Heart right ventricle (tissue), 16 donors: ENCODE measurements around the gene ABCD4. TPM values are rescaled to one million over a fixed set of nuclear protein-coding genes. Genes with fewer than 3 reads are reported as not detected.
A peak's percentile ranks its signal among the peaks of the same experiment; 100 is the strongest.

Experiments
- ATAC-seq, 8 donors: fragments of 200-7000 bp; cut with Tn5 transposase; one replicate each; pipeline ENCODE4 v1.9.1; 2020; ENCODE audit warnings: mild to moderate bottlenecking in 8 of 8, moderate library complexity in 8 of 8, moderate number of reproducible peaks in 1 of 8
- DNase-seq, 2 donors: peaks; one replicate each; pipeline ENCODE4 v3.0.0-alpha.2; 2020
- H3K27ac ChIP-seq, 10 donors: fragments of 200-600 bp; sonication (generic) in 2 of 10; one replicate each; pipeline versions ENCODE4 v1.5.0 to v1.8.0; 2020 to 2022; ENCODE audit warnings: mild to moderate bottlenecking in 3 of 10
- H3K27me3 ChIP-seq, 7 donors: fragments of 200-600 bp; one replicate each; pipeline ENCODE4 v1.8.0; 2021 to 2022; ENCODE audit warnings: mild to moderate bottlenecking in 2 of 7
- H3K36me3 ChIP-seq, 9 donors: fragments of 200-600 bp; sonication (generic) in 1 of 9; one replicate each; pipeline versions ENCODE4 v1.5.0 to v1.8.0; 2020 to 2022; ENCODE audit warnings: mild to moderate bottlenecking in 2 of 9
- H3K4me1 ChIP-seq, 9 donors: fragments of 200-600 bp; sonication (generic) in 1 of 9; one replicate each; pipeline versions ENCODE4 v1.5.0 to v1.8.0; 2020 to 2022; ENCODE audit warnings: mild to moderate bottlenecking in 4 of 9
- H3K4me3 ChIP-seq, 10 donors: fragments of 200-600 bp; sonication (generic) in 2 of 10; one replicate each; pipeline versions ENCODE4 v1.5.0 to v1.8.0; 2020 to 2022; ENCODE audit warnings: mild to moderate bottlenecking in 7 of 10, moderate library complexity in 2 of 10
- H3K9me3 ChIP-seq, 11 donors: fragments of 200-600 bp in 10 of 11; sonication (generic) in 2 of 11; one replicate each; pipeline versions ENCODE4 v1.5.0 to v1.8.0; 2013 to 2022; ENCODE audit warnings: mild to moderate bottlenecking in 2 of 11, control low read depth in 1 of 11, moderate library complexity in 1 of 11
- WGBS, 2 donors: extraction: QIAGEN DNeasy Blood & Tissue Kit; methylation state at CpG; one replicate each; pipeline ENCODE4 v1.1.7; 2013; ENCODE audit warnings: inconsistent platforms in 1 of 2; 5-methylcytosine and 5-hydroxymethylcytosine counted together
- intact Hi-C, 10 donors: fragments of 100-400 bp; cut with DNase I; formaldehyde crosslinking; loops; one replicate each; pipeline versions ENCODE4 v1.11.1 to v1.14.2; 2022
- polyA plus RNA-seq, 2 donors: library from polyadenylated mRNA; stranded (reverse); fragments of 200-250 nt; gene quantifications; one replicate each; pipeline ENCODE4 v1.2.3, GENCODE V29; 2013
- total RNA-seq, 10 donors: library from RNA; stranded (reverse); fragmentation: NEBNext Ultra II Directional in 3 of 10; extraction: Animal tissue kit (Norgen Biotek cat#: 25700) in 3 of 10; gene quantifications; one replicate each; pipeline versions ENCODE4 v1.2.1 to v1.2.4, GENCODE V29; 2021 to 2023
- TF ChIP-seq, protein P1 (sequence below), 9 donors: fragments of 200-600 bp; sonication (generic) in 2 of 9; IDR thresholded peaks; one replicate each; pipeline versions ENCODE4 v1.5.0 to v1.8.0; 2021 to 2022; ENCODE audit warnings: antibody characterized with exemption in 9 of 9, mild to moderate bottlenecking in 5 of 9, moderate library complexity in 1 of 9
- donor health status: Arrhythmogenic right ventricular cardiomyopathy.
- donor health status: ischemic (EF 13 %, LVEDD 7.1; RV severe dilation, severe dysfunction).
- donor health status: healthy with polysubstance abuse.
- donor health status: DM: no; HTN: yes; CAD: no.
- donor health status: DM: no; HTN: no; CAD: no.
- donor health status: ischemic (EF 25% LVEDD 6.9; RV normal size, moderate dysfunction).
- donor health status: ischemic (EF 25% LVEDD 5.7; RV mildly dilated, moderate dysfunction).
- donor health status: healthy.
- donor health status: DM: yes; HTN: yes; CAD: no.
- donor health status: Ischemic cardiomyopathy.
- donor health status: ischemic (EF 35%, LVEDD 5.7; RV mildly dilated, moderate dysfunction).
- donor health status: nonischemic (EF 11% LVEDD 7.7; RV severe dilation, severe dysfunction).
- donor health status: DM: yes; HTN: yes; CAD: no.
- donor health status: PGD.
- donor health status: ischemic (EF 29% LVEDD 5.4; RV normal size, mild dysfunction).
- donor health status: nonischemic (EF 23%, LVEDD 6.1; RV moderate dilation, normal function).

The ABCD4 gene
- total and polyA plus RNA-seq, 12 donors, result 17.8 to 76.4 (median 22.0) TPM

DNA sequence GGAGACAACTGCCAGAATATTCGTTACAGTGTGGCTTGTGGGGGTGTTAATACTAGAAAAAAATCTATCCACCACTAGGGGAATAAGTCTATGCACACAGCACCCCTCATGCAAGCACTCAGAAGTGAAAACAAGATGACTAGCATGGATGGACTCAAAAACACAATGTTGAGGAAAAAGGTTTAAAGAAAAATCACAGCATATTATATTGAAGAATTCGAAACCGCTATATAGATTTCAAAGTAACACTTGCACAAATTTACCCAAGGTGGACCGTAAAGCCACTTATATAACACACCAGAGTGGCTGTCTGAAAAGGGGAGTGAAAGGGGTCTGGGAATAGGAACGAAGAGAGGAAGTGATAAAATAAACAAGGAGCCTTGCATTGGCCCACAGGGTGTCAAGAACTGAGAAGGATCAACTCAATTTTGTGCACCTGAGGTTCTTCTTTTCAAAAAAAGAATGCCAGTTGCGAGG is 544 bp downstream of the ABCD4 start:
- H3K4me1 ChIP-seq, result peaks cover 0 to 51% (median 37%) of the 10 kb centered on the region in 9 donors
- H3K9me3 ChIP-seq, result no peaks in the 10 kb centered on the region
- WGBS, 2 donors, result 1% methylated on average over 6 of the region's 6 CpGs
- TF ChIP-seq, protein P1, sequence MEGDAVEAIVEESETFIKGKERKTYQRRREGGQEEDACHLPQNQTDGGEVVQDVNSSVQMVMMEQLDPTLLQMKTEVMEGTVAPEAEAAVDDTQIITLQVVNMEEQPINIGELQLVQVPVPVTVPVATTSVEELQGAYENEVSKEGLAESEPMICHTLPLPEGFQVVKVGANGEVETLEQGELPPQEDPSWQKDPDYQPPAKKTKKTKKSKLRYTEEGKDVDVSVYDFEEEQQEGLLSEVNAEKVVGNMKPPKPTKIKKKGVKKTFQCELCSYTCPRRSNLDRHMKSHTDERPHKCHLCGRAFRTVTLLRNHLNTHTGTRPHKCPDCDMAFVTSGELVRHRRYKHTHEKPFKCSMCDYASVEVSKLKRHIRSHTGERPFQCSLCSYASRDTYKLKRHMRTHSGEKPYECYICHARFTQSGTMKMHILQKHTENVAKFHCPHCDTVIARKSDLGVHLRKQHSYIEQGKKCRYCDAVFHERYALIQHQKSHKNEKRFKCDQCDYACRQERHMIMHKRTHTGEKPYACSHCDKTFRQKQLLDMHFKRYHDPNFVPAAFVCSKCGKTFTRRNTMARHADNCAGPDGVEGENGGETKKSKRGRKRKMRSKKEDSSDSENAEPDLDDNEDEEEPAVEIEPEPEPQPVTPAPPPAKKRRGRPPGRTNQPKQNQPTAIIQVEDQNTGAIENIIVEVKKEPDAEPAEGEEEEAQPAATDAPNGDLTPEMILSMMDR (IDR thresholded peaks at IDR 0.05), result peak in 7 of 9 donors; percentile 34 to 58 (median 49)
- peak overlapping the region; percentile 15 to 95 (median 91) for H3K27ac ChIP-seq
- no peaks in the 10 kb centered on the region for H3K27me3 ChIP-seq
- peaks cover 0 to 30% (median 9%) of the 10 kb centered on the region in 9 donors for H3K36me3 ChIP-seq
- DNase-seq, result no peak
- H3K4me3 ChIP-seq, result peak overlapping the region; percentile 62 to 99 (median 83)
- intact Hi-C loops, result loop anchor here in 1 of 10 donors (5.0 kb wide), 1 partner anchor 460 kb away; the partner anchor contains the start of gene YLPM1
- peak; percentile 37 to 78 (median 66) for ATAC-seq

DNA sequence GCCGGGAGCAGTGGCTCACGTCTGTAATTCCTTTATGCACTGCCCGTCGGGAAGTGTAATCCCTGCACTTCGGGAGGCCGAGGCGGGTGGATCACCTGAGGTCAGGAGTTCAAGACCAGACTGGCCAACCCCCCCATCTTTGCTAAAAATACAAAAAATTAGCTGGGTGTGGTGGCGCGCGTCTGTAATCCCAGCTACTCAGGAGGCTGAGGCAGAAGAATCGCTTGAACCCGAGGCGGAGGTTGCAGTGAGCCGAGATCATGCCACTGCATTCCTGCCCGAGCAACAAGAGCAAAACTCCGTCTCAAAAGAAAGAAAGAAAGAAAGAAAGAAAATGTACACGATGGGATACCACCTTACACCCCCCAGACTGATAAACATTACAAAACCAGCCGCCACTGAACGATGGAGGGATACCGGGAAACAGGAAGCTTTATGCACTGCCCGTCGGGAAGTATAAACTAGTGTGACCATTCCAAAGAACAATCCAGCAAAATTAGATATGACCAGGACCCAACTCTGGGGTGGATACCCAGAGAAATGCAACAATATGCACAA is 1.1 kb downstream of the ABCD4 start:
- peaks cover 0 to 51% (median 37%) of the 10 kb centered on the region in 9 donors for H3K4me1 ChIP-seq
- peak overlapping the region in 9 of 10 donors; percentile 41 to 95 (median 91) for H3K27ac ChIP-seq
- no peaks in the 10 kb centered on the region for H3K9me3 ChIP-seq
- intact Hi-C loops, result loop anchor here in 1 of 10 donors (5.0 kb wide), 1 partner anchor 461 kb away; the partner anchor contains the start of gene YLPM1
- WGBS, 2 donors, result 22 to 29% methylated on average over 22 of the region's 22 CpGs
- H3K4me3 ChIP-seq, result peak overlapping the region; percentile 62 to 99 (median 83)
- no peak for ATAC-seq
- peaks cover 0 to 35% (median 13%) of the 10 kb centered on the region in 9 donors for H3K36me3 ChIP-seq
- no peaks in the 10 kb centered on the region for H3K27me3 ChIP-seq
- TF ChIP-seq, protein P1 (IDR thresholded peaks at IDR 0.05), result no peak
- no peak for DNase-seq

DNA sequence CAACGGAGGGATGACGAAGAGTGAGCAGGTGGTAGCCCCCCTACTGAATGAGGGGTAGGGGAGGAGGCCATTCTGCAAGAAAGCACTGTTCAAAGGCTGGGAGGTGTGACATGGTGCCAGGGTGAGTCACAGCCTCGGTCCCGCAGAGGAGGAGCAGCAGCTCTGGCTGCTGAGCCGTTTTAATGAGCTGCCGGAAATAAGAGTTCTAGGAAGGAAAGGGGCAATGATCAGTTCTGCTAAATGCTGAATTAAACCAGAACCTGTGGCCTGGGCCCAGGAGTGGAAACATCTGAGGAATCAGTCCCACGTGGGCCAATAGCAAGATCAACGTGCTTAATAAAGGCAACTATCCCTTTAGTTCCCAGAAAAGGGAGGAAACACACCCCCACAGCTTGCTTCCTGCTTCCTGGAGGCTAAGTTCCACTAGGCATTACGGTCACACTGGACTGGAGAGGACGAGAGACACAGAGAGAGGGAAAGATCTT is 3.6 kb downstream of the ABCD4 start:
- Histone ChIP-seq H3K4me3 (no peak overlapping the region), H3K27me3 (no peaks in the 10 kb centered on the region), H3K36me3 (peaks cover 0 to 60% (median 17%) of the 10 kb centered on the region in 9 donors), H3K9me3 (no peaks in the 10 kb centered on the region), H3K27ac (peak overlapping the region in 9 of 10 donors; percentile 39 to 84 (median 76)), H3K4me1 (peaks cover 0 to 51% (median 37%) of the 10 kb centered on the region in 9 donors)
- TF ChIP-seq, protein P1 (IDR thresholded peaks at IDR 0.05), result no peak
- 42 to 43% methylated on average over 10 of the region's 10 CpGs for WGBS, 2 donors
- DNase-seq (peak in 1 of 2 donors; percentile 64), ATAC-seq (peak in 5 of 8 donors; percentile 7 to 52 (median 45))
- intact Hi-C loops, result no loop called here

DNA sequence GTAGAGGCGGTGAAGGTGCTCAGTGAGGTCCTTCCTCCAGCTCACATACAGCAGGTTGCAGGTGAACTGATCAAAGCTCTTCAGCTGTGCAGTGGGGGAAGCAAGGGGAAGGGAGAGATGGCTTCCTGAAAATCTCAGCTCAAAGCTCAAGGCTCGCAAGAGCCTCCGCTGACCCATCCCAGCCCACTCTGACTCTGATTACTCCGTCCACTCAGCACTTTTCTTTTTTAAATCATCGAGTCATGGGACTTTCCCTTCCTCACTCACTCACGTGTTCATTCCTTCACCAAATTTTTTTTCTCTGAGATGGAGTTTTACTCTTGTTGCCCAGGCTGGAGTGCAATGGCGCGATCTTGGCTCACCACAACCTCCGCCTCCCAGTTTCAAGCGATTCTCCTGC is 4.7 kb downstream of the ABCD4 start:
- Histone ChIP-seq H3K36me3 (peaks cover 0 to 68% (median 17%) of the 10 kb centered on the region in 9 donors), H3K9me3 (no peaks in the 10 kb centered on the region), H3K27me3 (no peaks in the 10 kb centered on the region), H3K4me1 (peaks cover 0 to 41% (median 31%) of the 10 kb centered on the region in 9 donors), H3K27ac (peak overlapping the region in 2 of 10 donors; percentile 57 to 84), H3K4me3 (no peak overlapping the region)
- ATAC-seq (no peak), DNase-seq (no peak)
- intact Hi-C loops, result no loop called here
- 93 to 94% methylated on average over 10 of the region's 10 CpGs for WGBS, 2 donors
- TF ChIP-seq, protein P1 (IDR thresholded peaks at IDR 0.05), result no peak
